Neural cell (in vitro differentiated cells): Measurements from ENCODE around the gene REM2. TPM values are rescaled to one million over a fixed set of nuclear protein-coding genes. Genes with fewer than 3 reads are reported as not detected.

Source experiments
- H2AFZ ChIP-seq: fragments of 200-600, 300-800 bp; sonication (generic), shearing (Covaris generic); 2 replicates; pipeline ENCODE4 v1.6.0; 2014; ENCODE audit warnings: low read depth, mild to moderate bottlenecking, antibody characterized with exemption, low read length, moderate library complexity
- H3F3A ChIP-seq: fragments of 200-600 bp; shearing (Covaris generic); 2 replicates; pipeline ENCODE4 v1.6.1; 2016; ENCODE audit warnings: mild to moderate bottlenecking, moderate library complexity, mixed read lengths, antibody characterized with exemption, low read length; ENCODE audit not compliant: insufficient read depth, poor library complexity, severe bottlenecking
- H3K27ac ChIP-seq: fragments of 200-600, 300-800 bp; sonication (generic), shearing (Covaris generic); 2 replicates; pipeline ENCODE4 v1.5.1; 2014; ENCODE audit warnings: mild to moderate bottlenecking, low read length, moderate library complexity
- H3K27me3 ChIP-seq: fragments of 300-800, 200-600 bp; sonication (generic), shearing (Covaris generic); 2 replicates; pipeline ENCODE4 v1.6.0; 2014; ENCODE audit warnings: mild to moderate bottlenecking, low read depth, low read length, moderate library complexity; ENCODE audit not compliant: insufficient read depth
- H3K36me3 ChIP-seq: fragments of 300-800, 200-600 bp; sonication (generic), shearing (Covaris generic); 2 replicates; pipeline ENCODE4 v1.5.1; 2014; ENCODE audit warnings: mild to moderate bottlenecking, antibody characterized with exemption, low read length, moderate library complexity; ENCODE audit not compliant: insufficient read depth
- H3K4me2 ChIP-seq: fragments of 300-800, 200-600 bp; sonication (generic), shearing (Covaris generic); 2 replicates; pipeline ENCODE4 v1.6.0; 2014; ENCODE audit warnings: mild to moderate bottlenecking, low read length
- H3K4me3 ChIP-seq: fragments of 300-800, 200-600 bp; sonication (generic), shearing (Covaris generic); 2 replicates; pipeline ENCODE4 v1.5.1; 2014; ENCODE audit warnings: mild to moderate bottlenecking, low read length, moderate library complexity
- H3K79me2 ChIP-seq: fragments of 200-600 bp; shearing (Covaris generic); replicated peaks from 2 replicates; pipeline ENCODE4 v1.6.0; 2014; ENCODE audit warnings: mild to moderate bottlenecking, low read length, moderate library complexity; ENCODE audit not compliant: insufficient read depth
- H3K9ac ChIP-seq: fragments of 300-800, 200-600 bp; sonication (generic), shearing (Covaris generic); 2 replicates; pipeline ENCODE4 v1.6.1; 2016; ENCODE audit warnings: mild to moderate bottlenecking, low read length, mixed read lengths
- H3K9me2 ChIP-seq: fragments of 200-600 bp; shearing (Covaris generic); 2 replicates; pipeline ENCODE4 v1.6.1; 2016; ENCODE audit warnings: mild to moderate bottlenecking, low read length, mixed read lengths; ENCODE audit not compliant: insufficient read depth
- H3K9me3 ChIP-seq: fragments of 200-600, 300-800 bp; sonication (generic), shearing (Covaris generic); 2 replicates; pipeline ENCODE4 v1.6.1; 2016; ENCODE audit warnings: mild to moderate bottlenecking, mixed run types, low read length, moderate library complexity, mixed read lengths
- H4K20me1 ChIP-seq: fragments of 200-600 bp; shearing (Covaris generic); 2 replicates; pipeline ENCODE4 v1.6.1; 2016; ENCODE audit warnings: mild to moderate bottlenecking, mixed run types; ENCODE audit not compliant: insufficient read depth
- CTCF ChIP-seq: fragments of 450-650 bp; IDR thresholded peaks from 2 replicates; pipeline ENCODE4 v1.5.1; 2014; ENCODE audit warnings: antibody characterized with exemption, mild to moderate bottlenecking, moderate library complexity; ENCODE audit not compliant: poor library complexity, severe bottlenecking
- EP300 ChIP-seq: fragments of 450-650 bp; conservative IDR thresholded peaks from 2 replicates; pipeline ENCODE4 v1.6.1; 2014; ENCODE audit warnings: antibody characterized with exemption, mild to moderate bottlenecking, moderate library complexity; ENCODE audit not compliant: poor library complexity, severe bottlenecking
- EZH2 ChIP-seq: fragments of 200-600, 300-800 bp; shearing (Covaris generic), sonication (generic); IDR thresholded peaks from 2 replicates; pipeline ENCODE4 v1.6.1; 2014; ENCODE audit warnings: antibody characterized with exemption, low read length, borderline replicate concordance, mild to moderate bottlenecking; ENCODE audit not compliant: insufficient read depth, poor library complexity, severe bottlenecking
- MXI1 ChIP-seq: fragments of 450-650 bp; conservative IDR thresholded peaks from 2 replicates; pipeline ENCODE4 v1.6.1; 2014; ENCODE audit warnings: antibody characterized with exemption, mild to moderate bottlenecking; ENCODE audit not compliant: poor library complexity, severe bottlenecking
- POLR2AphosphoS5 ChIP-seq: IDR thresholded peaks from 2 replicates; pipeline ENCODE4 v1.6.1; 2012
- RAD21 ChIP-seq: fragments of 450-650 bp; conservative IDR thresholded peaks from 2 replicates; pipeline ENCODE4 v1.6.1; 2014; ENCODE audit warnings: antibody characterized with exemption, mild to moderate bottlenecking, moderate library complexity
- REST ChIP-seq: IDR thresholded peaks from 2 replicates; pipeline ENCODE4 v1.6.1; 2012; ENCODE audit warnings: borderline replicate concordance
- SMC3 ChIP-seq: fragments of 450-650 bp; conservative IDR thresholded peaks from 2 replicates; pipeline ENCODE4 v1.6.1; 2014; ENCODE audit warnings: antibody characterized with exemption, mild to moderate bottlenecking, moderate library complexity; ENCODE audit not compliant: poor library complexity
- TAF1 ChIP-seq: IDR thresholded peaks from 2 replicates; pipeline ENCODE4 v1.6.1; 2012; ENCODE audit warnings: low read depth
- polyA plus RNA-seq: library from polyadenylated mRNA; depleted of rRNA; stranded (reverse); fragments of >200 nt; gene quantifications from 2 replicates; pipeline ENCODE4 v1.2.3, GENCODE V29; 2014

Gene REM2
- polyA plus RNA-seq, 1 donor from 2014 or later = 28.6 TPM

DNA sequence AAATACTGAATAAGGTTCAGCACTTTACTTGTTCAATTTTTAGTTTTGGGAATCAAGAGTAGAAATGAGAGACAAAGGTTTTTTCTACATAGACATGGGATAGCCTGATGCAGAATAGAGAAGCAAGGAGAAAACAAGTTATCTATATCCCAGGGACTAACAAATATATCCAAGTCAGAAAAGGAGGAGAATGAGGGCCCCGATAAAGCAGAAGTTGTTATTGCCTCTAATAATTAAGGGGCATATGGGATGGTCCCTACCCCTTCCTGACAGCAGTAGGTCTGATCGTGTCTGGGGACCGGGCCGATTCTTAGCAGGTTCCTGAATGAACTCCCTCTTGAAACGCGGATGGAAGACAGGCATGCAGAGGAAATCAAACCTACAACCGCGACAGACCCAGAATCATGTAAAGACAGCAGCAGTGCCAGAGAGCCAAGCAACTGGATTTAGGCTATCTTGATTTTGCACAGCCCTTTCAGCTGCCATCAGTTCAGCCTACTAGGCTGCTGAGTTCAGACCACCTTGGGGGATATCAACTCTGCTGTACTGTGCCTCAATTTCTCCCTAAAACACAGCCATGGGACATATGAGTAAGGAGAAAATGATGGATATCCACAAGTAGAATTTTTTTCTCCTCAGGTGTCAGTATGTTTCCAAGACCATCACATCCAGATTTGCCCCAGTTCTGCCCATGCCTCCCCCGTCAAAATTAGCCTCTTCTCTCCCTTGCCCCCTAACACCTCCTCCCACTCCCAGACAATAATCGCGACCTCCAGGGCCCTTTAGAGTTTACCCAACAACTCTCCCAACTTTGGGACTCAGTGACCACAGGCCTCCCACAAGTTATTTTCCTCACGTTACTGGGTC is 45.4 kb downstream of the REM2 start:
- peak overlapping the region; percentile 83 for H3K27ac ChIP-seq
- H3K9me3 ChIP-seq = no peaks in the 10 kb centered on the region
- H3K36me3 ChIP-seq = no peaks in the 10 kb centered on the region
- H3K9me2 ChIP-seq = no peaks in the 10 kb centered on the region
- peak overlapping the region; percentile 89 for H3K4me3 ChIP-seq
- H3K9ac ChIP-seq = peak overlapping the region; percentile 86
- TF ChIP-seq CTCF (no peak), EP300 (no peak), SMC3 (no peak), MXI1 (no peak), EZH2 (no peak), REST (no peak), POLR2AphosphoS5 (no peak), RAD21 (no peak), TAF1 (no peak)
- no peaks in the 10 kb centered on the region for H4K20me1 ChIP-seq
- H3K79me2 ChIP-seq = peaks cover 14% of the 10 kb centered on the region
- peak overlapping the region; percentile 88 for H3K4me2 ChIP-seq
- peak overlapping the region; percentile 83 for H2AFZ ChIP-seq
- H3F3A ChIP-seq = peaks cover 6% of the 10 kb centered on the region
- no peaks in the 10 kb centered on the region for H3K27me3 ChIP-seq

DNA sequence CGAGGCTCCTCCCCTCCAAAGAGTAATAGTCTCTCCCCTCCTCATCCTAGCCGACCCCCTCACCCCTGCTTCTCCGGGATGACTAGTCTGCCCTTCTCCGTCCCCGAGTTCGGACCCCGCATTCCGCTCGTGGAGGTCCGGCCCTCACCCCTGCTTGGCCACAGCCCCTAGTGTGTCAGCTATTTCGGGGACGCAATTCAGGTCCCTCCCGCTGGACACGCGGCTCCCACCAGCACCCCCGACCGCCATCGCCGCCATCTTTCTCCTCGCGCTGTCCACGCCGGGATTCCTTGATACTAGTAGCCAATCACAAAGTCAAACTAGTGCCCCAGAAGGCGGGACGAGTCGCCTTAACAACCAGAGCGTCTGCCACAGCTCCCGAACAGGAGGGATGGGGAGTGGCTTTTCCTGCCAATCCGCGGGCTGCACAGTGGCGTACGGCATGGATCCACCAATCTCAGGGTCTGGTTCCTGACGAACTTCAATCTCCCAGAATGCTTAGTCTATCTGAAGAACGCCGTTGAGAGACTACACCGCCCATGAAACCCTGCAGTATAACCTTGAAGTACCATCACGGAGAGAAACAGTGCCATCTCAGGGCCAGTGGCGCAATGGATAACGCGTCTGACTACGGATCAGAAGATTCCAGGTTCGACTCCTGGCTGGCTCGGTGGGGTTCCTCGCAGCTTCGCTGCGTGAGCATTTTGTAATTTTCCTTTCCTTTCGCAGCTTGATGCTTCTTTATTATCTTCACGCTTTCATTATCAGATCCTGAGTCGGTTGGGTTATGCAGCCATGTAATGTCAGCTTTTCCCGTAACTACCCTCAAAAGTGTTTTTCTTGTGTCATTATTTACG is 46.3 kb downstream of the REM2 start, which contains the start of gene PRMT5:
Gene PRMT5, minus strand, starts transcription at position 273 of the 857 bp plus-strand sequence. Its CDS starts 15 bp downstream, at position 258.
- no peaks in the 10 kb centered on the region for H3K9me2 ChIP-seq
- no peaks in the 10 kb centered on the region for H3K36me3 ChIP-seq
- H2AFZ ChIP-seq = peak within 1 kb of the TSS; percentile 83
- peak within 1 kb of the TSS; percentile 89 for H3K4me3 ChIP-seq
- H3K9ac ChIP-seq = peak within 1 kb of the TSS; percentile 86
- peak within 1 kb of the TSS; percentile 96 for H3K4me2 ChIP-seq
- peaks cover 6% of the 10 kb centered on the region for H3F3A ChIP-seq
- TF ChIP-seq CTCF (peak; percentile 45), POLR2AphosphoS5 (peak; percentile 88), MXI1 (peak; percentile 98), EP300 (peak; percentile 54), EZH2 (no peak), REST (peak; percentile 65), TAF1 (peak; percentile 30), SMC3 (no peak), RAD21 (no peak)
- no peaks in the 10 kb centered on the region for H3K27me3 ChIP-seq
- peaks cover 14% of the 10 kb centered on the region for H3K79me2 ChIP-seq
- H3K27ac ChIP-seq = peak within 1 kb of the TSS; percentile 95
- no peaks in the 10 kb centered on the region for H4K20me1 ChIP-seq
- no peaks in the 10 kb centered on the region for H3K9me3 ChIP-seq
